GM10266 (cell line): ENCODE data around the gene CA11.
A peak's percentile ranks its signal among the peaks of the same experiment; 100 is the strongest.
"Not testable (repeated sequence)": the region's sequence is repeated elsewhere in the genome, so short reads cannot be mapped to it uniquely, and the experiment has no call there.

ENCODE experiments used
- DNase-seq: peaks from one replicate; pipeline ENCODE4 v3.0.0; 2012; ENCODE audit errors: extremely low spot score
- CTCF ChIP-seq: IDR thresholded peaks from 2 replicates; pipeline ENCODE4 v1.5.1; 2012; ENCODE audit warnings: mild to moderate bottlenecking, low read depth; ENCODE audit not compliant: control insufficient read depth, insufficient read depth; ENCODE audit errors: missing control alignments

The CA11 gene

DNA sequence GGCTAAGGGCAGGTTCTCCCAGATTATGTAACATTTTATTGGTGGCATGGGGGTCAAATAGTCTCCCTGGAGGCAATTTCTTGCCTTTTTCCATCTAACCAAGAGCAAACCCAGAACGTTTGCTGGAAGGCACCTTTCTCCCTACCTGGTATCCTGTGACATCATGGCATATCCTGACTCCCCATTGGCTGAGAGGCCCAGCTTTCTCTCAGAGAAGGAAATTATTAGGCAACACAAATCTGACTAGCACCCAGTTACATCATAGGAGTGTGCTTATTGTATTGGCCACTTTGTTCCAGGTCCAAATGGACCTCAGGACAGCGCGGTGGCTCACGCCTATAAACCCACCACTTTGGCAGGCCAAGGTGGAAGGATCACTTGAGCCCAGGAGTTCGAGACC lies 13.8 kb upstream of the CA11 start:
- peak; percentile 60 for DNase-seq
- TF ChIP-seq CTCF: no peak

- no peak for DNase-seq
- no peak for TF ChIP-seq CTCF
Observed at GRCh38 chr19:48658483-48658882, 12.5 kb upstream of the CA11 start.

GRCh38 chr19:48657828-48658227 lies 11.8 kb upstream of the CA11 start:
- not testable (repeated sequence) for DNase-seq

- DNase-seq: no peak
- TF ChIP-seq CTCF: no peak
Observed at GRCh38 chr19:48656840-48657474, 11.0 kb upstream of the CA11 start.

GRCh38 chr19:48654299-48655059 lies 8.5 kb upstream of the CA11 start:
- no peak for DNase-seq
- TF ChIP-seq CTCF: no peak

GRCh38 chr19:48651683-48652048 lies 5.7 kb upstream of the CA11 start:
- TF ChIP-seq CTCF: no peak
- no peak for DNase-seq

DNA sequence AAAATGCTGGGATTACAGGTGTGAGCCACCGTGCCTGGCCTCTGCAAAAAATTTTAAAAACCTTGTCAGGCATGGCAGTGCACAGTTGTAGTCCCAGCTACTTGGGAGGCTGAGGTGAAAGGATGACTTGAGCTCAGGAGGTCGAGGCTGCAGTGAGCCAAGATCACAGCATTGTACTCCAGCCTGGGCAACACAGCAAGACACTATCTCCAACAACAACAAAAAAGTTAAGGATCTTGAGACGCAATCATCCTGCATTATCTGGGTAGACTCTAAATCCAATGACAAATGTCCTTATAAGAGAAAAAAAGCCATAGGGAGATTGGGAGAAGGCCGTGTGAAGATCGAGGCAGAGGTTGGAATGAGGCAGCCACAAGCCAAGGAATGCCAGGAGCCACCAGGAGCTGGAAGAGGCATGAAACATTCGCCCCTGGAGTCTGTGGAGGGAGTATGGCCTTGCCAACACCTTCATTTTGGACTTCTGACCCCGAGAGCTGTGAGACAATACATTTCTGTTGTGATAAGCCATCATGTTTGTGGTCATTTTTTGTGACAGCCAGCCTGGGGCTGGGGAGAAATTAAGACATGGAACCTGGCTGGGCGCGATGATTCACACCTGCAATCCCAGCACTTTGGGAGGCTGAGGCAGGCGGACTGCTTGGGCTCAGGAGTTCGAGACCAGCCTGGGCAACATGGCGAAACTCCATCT lies 5.1 kb upstream of the CA11 start:
- no peak for TF ChIP-seq CTCF
- no peak for DNase-seq
